Fibroblast of peridontal ligament (primary cell): ENCODE results near the gene PDE6C.

Experiments used
- DNase-seq: peaks from one replicate; pipeline ENCODE4 v3.0.0-alpha.2; 2010; ENCODE audit errors: extremely low read depth

Gene PDE6C

DNA sequence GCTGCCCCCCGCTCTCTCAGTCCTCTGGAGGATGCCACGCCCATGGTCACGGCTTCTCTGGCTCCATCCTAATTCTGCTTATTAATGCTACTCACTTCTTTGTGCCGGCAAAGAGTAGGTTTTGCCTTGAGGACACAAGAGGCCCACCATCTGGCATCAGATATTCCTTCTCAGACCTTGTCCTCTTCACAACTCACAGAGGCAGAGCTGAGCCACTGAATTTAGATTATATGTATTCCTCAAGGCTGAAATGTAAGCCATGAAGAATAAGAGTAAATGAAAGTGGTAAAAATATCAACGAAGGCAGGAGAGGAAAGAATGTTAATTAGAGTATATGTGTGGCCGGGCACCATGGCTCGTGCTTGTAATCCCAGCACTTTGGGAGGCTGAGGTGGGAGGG is 17.8 kb upstream of the PDE6C start:
- no peak for DNase-seq

DNA sequence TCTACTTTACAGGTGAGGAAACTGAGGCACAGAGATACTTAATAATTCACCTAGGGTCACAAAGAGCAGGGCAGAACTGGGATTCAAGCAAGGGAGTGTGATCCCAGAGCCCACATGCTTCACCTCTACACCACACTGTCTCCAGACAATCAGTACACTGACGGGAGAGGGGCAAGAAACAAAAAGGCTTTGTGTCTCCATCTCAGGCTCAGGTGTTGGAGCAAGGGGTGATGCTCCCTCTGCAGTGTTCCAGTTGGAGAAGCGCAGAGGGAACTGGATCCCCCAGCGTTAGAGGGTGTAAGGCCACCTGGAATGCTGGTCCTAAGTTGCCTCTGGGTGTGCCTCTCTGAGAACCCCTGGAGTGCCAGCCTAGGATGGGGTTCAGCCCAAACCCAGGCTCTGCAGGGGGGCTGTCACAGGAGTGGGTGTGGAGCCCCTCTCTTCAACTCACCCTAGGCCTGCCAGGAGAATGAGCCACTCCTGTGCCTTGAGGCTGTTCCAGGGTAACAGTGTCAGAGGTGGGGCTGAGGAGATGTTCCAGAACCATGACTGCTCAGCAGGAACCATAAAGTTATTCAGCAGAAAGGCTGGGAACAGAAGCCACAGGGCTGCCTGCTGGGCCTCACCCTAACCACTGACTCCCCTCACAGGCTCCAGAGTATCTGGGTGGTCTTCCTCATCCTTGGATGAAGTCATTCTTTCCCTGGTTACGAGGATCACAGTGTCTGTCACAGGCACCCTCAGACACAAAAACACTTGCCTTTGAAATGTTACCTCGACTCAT is 16.8 kb upstream of the PDE6C start:
- DNase-seq: no peak

DNA sequence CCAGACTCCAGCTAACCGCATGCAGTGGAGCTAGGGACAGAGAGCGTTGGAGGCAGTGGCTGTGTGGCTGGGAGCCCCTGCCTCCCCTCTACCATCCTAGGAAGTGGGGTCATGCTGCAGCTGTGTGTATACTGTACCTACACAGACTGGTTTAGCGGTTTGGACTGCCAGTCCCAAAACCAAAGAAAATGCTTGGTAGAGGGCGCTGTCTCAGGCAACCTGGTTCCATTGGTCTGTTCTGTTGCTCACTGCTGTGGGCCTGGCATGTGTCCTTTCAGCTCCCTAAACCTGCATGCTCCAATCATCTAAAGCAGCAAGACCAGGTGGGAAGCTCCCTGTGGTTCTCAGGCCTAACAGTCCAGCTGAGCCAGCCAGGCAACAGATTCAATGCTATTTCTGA is 15.8 kb upstream of the PDE6C start:
- no peak for DNase-seq

DNA sequence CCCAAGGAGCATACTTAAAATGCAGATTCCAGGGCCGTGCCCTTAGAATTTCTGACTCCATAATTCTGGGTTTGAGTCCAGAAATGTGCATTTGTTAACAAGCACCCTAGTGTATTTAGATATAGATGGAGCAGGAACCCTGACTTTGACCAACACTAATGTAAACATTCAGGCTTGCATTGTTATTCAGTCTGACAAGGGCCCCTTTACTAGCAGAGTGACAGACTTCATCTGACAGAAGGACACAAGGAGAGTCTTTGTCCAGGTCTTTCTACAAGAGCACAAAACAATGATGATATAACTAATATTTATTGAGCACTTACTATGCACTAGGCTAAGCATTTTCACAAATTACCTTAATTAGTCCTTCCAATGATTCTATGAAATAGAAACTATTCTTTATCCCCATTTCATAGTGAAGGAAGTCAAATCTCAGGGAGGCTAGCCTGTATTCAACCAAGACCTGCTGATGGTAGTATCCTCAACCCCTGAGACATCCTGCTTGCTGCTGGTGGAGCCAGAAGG is 15.2 kb upstream of the PDE6C start:
- DNase-seq: no peak

DNA sequence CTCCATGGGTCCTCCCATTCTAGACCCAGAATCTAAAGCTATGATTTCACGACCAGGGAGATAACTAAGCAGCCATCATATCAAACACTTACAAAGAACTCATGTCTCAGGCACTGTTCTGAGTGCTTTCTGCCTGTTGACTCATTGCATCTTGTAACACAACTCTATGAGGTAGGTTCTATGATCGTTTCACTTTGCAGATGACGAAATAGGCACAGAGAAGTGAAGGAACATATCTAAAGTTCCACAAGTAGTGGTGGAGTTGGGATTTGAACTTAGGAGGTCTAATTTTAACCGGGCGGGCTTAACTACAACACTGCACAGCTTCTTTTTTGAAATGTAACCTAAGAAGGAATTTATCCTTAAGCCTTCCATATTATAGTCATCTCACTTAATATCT is 14.2 kb upstream of the PDE6C start:
- DNase-seq: no peak

DNA sequence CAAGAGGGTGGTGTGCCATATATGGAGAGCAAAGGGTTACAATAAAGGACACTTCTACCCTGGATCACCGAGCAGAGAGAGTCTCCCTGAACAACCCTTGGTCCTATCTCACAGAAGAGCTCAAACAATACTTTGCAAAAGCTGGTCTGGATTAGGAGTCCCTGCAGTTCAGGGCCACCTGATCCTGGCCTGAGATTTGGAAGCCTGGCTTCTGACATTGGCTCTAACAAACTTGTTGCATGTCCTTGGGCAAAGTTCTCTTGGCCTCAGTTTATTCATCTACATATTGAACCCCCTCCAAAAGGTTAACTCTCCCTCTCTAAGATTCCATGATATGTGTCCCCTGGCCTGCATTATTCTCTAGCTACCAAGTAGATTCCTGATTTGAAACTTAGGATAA is 13.0 kb upstream of the PDE6C start:
- DNase-seq: no peak

DNA sequence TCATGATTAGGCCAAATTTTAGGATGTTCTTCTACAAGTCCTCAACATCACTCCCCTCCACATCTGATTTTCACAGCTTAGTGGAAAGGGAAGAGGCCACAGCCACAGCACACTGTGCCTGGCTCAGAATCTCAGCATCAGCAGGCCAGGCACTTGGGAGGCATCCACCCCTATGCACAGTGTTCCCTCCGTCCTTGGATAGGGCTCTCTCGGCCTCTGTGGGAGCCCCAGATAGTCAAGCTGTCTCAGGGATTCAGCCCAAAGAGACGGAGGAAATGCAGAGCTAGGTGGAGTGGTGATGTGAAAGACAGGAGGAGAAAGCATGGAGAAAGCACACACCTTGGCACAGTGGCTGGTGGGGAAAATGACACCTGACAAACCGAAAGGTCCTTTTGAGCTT is 12.6 kb upstream of the PDE6C start:
- no peak for DNase-seq

DNA sequence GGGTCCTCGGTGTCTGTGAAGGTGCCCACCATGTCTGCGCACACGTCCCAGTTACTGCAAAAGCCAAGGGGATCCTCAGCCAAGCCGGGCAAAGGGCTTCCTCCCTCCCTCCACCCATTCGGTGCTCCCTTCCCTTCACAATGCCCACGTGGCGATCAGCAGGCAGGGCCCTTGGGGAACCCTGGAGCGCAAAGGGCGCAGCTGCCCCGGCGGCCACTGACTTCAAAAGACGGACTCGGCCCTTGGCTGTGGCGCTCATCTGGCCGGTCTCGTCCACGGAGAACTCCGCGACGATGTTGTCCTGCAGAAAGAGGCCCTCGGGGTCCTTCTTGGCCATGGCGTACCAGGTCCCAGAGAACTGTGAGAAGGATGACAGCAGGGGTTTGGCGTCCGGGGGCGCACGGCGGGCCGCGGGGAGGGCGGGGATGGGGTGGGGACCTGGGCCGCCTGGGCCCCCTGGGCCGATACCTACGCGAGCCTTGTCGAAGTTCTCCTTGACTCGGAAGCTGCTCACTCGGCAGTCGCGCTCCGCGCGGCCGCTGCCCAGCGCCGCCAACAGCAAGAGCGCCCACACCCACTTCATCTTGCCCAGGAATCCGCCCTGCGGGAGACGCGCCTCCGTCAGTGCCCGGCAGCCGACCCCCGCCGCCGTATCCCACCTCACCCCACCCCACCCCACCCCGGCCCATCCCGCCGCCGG is 11.7 kb upstream of the PDE6C start:
- DNase-seq: peak; percentile 16

DNA sequence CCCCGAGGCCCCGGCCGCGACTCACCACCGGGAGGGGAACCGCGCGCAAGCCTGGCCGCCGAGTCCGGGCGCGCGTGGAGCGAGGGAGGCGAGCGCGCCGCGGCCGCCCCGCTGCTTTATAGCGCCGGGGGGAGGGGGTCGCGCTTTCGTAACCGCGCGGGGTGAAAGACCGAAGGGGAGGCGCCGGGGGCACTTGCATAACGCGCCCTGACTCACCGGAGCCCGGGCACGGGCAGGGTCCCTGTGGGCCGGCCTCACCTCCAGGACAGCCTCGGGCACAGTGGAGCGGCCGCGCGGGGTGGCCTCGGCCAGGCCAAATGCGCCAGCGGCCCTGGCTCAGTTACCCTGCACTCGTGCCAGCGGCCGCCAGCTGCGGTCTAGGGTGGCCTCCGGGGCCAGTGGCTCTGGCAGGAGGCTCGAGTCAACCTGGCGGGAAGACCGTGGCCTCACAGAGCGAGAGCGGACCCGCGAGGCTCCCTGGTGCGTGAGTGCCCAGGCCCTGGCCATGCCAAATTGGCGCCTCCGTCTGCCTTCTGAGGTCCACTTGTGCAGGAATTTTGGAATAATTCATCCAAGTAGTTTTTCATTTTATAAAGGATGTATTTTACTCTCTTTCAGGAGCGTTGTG is 11.1 kb upstream of the PDE6C start, which contains the start of gene RBP4:
TSS of gene RBP4 (minus strand) at position 90 of the 628 bp plus-strand sequence. CDS start 207 bp downstream, outside the sequence.
- DNase-seq: no peak

DNA sequence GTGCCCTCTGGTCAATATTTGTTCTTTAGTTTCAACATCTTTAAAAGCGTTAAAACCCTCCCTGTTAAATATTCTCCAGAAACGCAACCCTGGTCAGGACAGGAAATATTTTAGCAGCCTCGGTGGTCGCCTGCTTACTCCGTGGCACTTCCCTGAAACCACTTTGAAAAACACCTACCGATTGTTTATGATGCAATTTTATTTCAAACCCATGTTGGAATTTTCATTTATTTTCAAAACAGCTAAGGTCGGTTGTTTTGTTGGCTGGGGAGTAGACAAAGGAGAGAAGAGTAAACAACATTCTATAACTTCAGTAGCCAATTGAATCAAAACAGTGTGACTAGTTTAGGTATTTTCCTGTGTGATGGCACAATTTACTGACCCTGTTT is 10.6 kb upstream of the PDE6C start:
- no peak for DNase-seq

DNA sequence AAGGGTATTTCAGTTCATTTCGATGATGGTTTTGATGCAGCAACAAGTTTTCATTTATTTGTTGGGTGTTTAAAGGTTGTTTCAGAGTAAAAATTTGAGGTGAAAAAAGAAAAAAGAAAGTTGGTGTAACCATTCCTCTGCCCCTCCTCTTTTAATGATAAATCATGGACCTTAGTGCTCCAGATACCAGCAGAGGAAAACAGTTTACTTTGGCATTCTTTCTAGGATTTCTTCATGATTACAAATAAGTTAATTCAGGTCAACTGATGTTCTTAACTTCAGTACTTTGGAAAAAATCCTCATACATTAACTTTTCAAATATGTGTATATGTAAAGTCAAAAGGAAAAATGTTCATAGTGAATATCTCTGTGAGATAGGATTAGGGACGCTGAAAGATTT is 9.3 kb upstream of the PDE6C start:
- no peak for DNase-seq

DNA sequence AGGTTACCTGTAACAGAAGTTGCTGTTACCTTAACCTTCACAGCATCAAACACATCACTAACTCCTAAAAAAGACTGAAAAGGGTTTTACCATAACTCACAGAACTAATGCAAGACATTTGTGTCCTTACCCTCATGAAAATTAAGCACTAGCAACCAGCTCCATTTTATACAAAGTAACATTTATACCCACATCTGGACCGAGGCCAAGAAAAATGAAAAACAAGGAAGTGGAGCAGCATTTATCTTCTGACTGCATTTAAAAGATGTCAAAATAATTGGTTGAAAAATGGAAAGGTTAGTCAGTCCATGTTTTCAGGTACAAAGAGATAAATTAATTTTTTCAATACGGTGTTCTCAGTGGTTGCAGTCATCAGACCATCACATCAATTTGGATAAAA is 8.2 kb upstream of the PDE6C start:
- DNase-seq: no peak

DNA sequence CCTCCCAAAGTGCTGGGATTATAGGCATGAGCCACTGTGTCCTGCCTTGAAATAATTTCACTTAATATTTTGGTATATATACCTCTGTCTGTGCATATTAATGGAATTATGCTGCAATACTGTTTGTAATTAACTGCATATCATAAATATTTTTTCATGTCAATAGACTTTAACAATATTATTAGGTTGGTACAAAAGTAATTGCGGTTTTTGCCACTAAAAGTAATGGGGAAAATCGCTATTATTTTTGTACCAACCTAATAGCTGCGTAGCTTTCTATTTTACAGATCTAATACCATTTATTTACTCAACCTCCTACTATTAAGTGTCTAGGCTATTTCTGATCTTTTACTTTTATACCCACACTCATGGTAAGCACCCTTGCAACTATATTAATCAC is 3.9 kb upstream of the PDE6C start:
- DNase-seq: no peak

DNA sequence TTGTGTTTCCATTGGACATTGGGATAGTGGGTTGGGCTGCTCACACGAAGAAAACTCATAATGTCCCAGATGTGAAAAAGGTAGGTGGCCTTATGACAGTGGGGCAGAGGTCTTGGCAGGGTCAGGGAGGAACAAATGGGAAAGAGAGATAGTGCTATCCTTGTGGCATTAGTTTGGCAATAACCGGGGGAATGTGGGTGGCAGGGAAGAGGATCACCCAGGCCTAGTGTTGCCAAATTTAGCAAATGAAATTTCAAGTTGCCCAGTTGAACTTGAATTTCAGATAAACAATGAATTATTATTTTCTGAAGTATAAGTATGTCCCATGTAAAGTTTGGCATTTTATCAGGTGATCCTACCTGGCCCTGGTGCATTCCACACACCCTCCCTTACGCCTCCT is 789 bp downstream of the PDE6C start:
- DNase-seq: no peak

DNA sequence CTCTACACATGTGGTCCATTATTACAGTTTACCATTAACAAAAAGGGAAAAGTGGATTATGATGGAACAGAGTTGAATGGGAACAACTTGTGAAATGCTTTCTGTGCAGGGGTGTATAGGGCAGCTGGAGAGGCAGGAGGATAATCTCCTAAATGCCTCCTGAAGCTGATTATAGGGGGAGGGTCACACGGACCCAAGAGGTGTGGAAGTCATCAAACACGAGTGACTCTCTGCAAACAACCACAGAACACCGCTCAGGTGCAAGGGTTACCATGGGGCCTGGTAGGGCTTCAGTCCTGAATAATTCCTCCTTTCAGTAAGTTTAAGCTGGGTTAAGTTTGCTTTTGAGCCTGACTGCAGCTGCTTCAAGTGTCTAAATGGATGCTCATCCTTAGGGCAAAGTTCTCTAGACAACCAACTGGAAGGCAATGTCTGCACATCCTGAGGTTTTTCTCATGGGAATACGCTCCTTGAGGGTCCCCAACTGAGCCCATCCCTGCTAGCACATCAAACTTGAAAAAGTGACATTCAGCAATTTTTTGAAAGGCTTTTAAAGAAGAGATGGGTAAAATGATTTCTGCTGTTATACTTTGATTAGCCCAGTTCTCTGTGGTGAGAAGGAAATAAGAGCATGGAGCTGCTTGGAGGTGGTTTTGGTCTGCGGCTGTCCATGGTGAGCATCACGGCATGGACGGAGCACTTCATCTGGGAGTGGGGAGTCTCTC is 1.9 kb downstream of the PDE6C start:
- no peak for DNase-seq

DNA sequence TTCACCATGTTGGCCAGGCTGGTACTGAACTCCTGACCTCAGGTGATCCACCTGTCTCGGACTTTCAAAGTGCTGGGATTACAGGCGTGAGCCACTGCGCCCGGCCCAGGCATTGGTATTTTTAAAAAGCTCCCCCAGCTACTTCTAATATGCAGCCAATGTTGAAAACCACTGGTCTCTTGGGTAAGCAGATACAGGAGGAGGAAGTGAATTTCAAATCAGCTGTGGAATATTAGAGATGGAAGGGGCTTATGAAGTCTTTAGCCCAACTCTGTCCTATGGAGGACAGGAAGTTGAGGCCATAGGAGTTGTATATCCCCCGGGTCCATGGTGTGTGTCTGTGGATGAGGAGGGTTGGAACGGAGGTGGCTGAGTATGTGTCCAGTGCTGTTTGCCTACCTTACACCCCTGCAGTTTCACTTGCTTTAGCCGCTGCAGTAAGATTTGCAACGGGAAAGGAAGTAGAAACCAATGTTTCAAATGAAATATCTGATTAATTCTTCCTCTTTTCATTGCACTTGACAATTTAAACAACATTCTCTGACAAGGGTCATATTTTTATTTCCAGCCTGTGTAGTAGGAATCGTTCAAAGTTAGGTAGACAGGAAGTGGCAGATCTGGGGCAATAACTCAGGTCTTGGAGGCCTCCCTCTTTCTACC is 3.4 kb downstream of the PDE6C start:
- DNase-seq: no peak

DNA sequence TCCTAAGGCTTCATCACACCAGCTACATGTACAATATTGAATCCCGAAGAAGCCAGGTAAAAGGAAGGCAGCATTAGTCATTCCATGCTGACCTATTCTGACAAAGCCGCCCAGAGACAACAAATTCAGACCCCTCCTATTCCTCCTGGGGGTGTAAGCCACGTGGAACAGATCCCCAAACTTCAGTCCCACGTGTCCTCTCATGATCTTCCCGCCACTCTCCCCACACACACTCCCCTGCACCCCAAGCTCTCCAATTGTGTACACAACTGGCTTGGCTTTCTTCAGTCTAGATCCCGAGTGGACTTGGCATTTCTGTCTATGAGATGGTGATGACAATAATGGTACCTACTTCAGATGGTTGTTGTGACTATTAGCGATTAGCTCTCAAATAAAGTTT is 8.6 kb downstream of the PDE6C start:
- DNase-seq: no peak

DNA sequence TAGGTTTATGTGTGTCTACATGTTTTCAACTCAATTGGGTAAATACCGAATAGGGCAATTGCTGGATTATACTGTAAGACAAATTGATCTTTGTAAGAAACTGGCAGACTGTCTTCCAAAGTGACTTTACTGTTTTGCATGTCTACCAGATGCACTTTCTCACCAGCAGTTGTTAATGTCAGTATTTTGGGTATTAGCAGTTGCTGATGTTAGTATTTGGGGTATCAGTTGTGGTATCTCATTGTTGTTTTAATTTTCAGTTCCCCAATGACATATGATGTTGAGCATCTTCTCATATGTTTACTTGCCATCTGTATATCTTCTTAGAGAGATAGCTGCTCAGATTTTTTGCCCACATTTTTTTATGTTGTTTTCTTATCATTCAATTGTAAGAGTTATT is 10.6 kb downstream of the PDE6C start:
- no peak for DNase-seq

DNA sequence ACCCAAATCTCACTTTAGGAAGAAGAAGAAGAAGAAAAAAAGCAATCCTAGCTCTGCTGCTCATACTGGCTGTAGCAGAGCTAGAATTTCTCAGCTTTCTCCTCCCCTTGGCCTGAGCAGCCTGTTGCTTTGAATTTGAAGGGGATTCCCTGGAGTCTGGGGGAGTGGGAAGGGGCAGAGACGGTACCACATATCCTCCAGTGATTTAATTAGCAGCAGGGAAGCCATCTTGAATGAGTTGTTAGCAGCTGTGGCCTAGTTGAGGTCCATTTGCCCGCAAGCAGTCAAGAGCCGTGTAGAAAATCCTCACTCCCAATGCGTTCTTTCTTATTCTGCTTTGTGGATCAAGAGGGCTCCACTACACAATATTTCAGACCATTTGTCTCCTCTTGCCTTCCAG is 16.5 kb downstream of the PDE6C start:
- no peak for DNase-seq

DNA sequence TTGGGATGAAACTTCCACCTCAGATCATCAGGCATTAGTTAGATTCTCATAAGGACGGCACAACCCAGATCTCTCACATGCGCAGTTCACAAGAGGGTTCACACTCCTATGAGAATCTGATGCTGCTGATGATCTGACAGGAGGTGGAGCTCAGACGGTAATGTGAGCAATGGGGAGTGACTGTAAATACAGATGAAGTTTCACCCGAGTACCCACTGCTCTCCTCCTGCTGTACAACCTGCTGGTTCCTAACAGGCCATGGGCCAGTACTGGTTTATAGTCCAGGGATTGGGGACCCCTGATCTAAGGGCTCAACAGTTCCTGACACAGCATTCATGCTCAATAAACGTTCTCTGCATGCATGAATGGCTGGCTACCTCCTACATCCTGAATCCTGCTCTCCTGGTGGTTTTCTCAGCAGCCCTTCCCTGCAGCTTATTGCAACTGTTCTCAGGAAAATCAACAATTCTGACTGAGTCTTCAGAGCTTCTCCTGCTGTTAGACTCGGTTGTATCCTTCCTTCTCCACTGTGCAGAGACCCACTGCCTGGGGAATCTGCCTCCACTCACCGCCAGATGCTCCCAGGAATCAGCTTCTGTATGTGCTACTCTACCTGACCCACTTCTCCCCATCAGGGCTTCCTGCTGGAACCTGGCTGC is 17.4 kb downstream of the PDE6C start:
- no peak for DNase-seq
